Measurements from ENCODE around the gene PRSS23.

DNA sequence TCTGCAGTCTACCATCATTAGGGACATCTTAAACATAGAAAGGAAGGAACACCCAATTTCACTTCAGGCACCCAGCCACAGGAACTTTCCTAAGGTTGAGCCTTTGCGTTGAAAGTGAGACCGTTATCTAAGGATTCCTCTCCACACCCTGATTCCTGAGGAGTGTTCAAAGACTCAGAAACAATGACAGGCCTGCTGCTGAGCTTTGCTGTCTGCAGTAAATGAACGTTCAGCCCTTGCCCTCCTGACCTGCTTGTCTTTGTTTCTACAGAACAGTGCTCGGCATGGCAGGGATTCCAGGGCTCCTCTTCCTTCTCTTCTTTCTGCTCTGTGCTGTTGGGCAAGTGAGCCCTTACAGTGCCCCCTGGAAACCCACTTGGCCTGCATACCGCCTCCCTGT lies 7.0 kb downstream of the PRSS23 start:
- TF ChIP-seq, protein P1, sequence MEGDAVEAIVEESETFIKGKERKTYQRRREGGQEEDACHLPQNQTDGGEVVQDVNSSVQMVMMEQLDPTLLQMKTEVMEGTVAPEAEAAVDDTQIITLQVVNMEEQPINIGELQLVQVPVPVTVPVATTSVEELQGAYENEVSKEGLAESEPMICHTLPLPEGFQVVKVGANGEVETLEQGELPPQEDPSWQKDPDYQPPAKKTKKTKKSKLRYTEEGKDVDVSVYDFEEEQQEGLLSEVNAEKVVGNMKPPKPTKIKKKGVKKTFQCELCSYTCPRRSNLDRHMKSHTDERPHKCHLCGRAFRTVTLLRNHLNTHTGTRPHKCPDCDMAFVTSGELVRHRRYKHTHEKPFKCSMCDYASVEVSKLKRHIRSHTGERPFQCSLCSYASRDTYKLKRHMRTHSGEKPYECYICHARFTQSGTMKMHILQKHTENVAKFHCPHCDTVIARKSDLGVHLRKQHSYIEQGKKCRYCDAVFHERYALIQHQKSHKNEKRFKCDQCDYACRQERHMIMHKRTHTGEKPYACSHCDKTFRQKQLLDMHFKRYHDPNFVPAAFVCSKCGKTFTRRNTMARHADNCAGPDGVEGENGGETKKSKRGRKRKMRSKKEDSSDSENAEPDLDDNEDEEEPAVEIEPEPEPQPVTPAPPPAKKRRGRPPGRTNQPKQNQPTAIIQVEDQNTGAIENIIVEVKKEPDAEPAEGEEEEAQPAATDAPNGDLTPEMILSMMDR (IDR thresholded peaks at IDR 0.05; ENCODE audit: low read depth, low read length): no peak
- TF ChIP-seq POLR2A (IDR thresholded peaks at IDR 0.05; ENCODE audit: extremely low read depth, insufficient read length): no peak
- TF ChIP-seq, protein P2, sequence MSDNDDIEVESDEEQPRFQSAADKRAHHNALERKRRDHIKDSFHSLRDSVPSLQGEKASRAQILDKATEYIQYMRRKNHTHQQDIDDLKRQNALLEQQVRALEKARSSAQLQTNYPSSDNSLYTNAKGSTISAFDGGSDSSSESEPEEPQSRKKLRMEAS (IDR thresholded peaks at IDR 0.05; ENCODE audit: low read depth, low read length): no peak
